Neural cell (in vitro differentiated cells): ENCODE measurements around the gene ATXN7L1. TPM values are rescaled to one million over a fixed set of nuclear protein-coding genes. Genes with fewer than 3 reads are reported as not detected.

Experiments used
- H2AFZ ChIP-seq: fragments of 200-600, 300-800 bp; sonication (generic), shearing (Covaris generic); 2 replicates; pipeline ENCODE4 v1.6.0; 2014; ENCODE audit warnings: low read depth, mild to moderate bottlenecking, antibody characterized with exemption, low read length, moderate library complexity
- H3F3A ChIP-seq: fragments of 200-600 bp; shearing (Covaris generic); 2 replicates; pipeline ENCODE4 v1.6.1; 2016; ENCODE audit warnings: mild to moderate bottlenecking, moderate library complexity, mixed read lengths, antibody characterized with exemption, low read length; ENCODE audit not compliant: insufficient read depth, poor library complexity, severe bottlenecking
- H3K27ac ChIP-seq: fragments of 200-600, 300-800 bp; sonication (generic), shearing (Covaris generic); 2 replicates; pipeline ENCODE4 v1.5.1; 2014; ENCODE audit warnings: mild to moderate bottlenecking, low read length, moderate library complexity
- H3K27me3 ChIP-seq: fragments of 300-800, 200-600 bp; sonication (generic), shearing (Covaris generic); 2 replicates; pipeline ENCODE4 v1.6.0; 2014; ENCODE audit warnings: mild to moderate bottlenecking, low read depth, low read length, moderate library complexity; ENCODE audit not compliant: insufficient read depth
- H3K36me3 ChIP-seq: fragments of 300-800, 200-600 bp; sonication (generic), shearing (Covaris generic); 2 replicates; pipeline ENCODE4 v1.5.1; 2014; ENCODE audit warnings: mild to moderate bottlenecking, antibody characterized with exemption, low read length, moderate library complexity; ENCODE audit not compliant: insufficient read depth
- H3K4me2 ChIP-seq: fragments of 300-800, 200-600 bp; sonication (generic), shearing (Covaris generic); 2 replicates; pipeline ENCODE4 v1.6.0; 2014; ENCODE audit warnings: mild to moderate bottlenecking, low read length
- H3K4me3 ChIP-seq: fragments of 300-800, 200-600 bp; sonication (generic), shearing (Covaris generic); 2 replicates; pipeline ENCODE4 v1.5.1; 2014; ENCODE audit warnings: mild to moderate bottlenecking, low read length, moderate library complexity
- H3K79me2 ChIP-seq: fragments of 200-600 bp; shearing (Covaris generic); replicated peaks from 2 replicates; pipeline ENCODE4 v1.6.0; 2014; ENCODE audit warnings: mild to moderate bottlenecking, low read length, moderate library complexity; ENCODE audit not compliant: insufficient read depth
- H3K9ac ChIP-seq: fragments of 300-800, 200-600 bp; sonication (generic), shearing (Covaris generic); 2 replicates; pipeline ENCODE4 v1.6.1; 2016; ENCODE audit warnings: mild to moderate bottlenecking, low read length, mixed read lengths
- H3K9me2 ChIP-seq: fragments of 200-600 bp; shearing (Covaris generic); 2 replicates; pipeline ENCODE4 v1.6.1; 2016; ENCODE audit warnings: mild to moderate bottlenecking, low read length, mixed read lengths; ENCODE audit not compliant: insufficient read depth
- H3K9me3 ChIP-seq: fragments of 200-600, 300-800 bp; sonication (generic), shearing (Covaris generic); 2 replicates; pipeline ENCODE4 v1.6.1; 2016; ENCODE audit warnings: mild to moderate bottlenecking, mixed run types, low read length, moderate library complexity, mixed read lengths
- H4K20me1 ChIP-seq: fragments of 200-600 bp; shearing (Covaris generic); 2 replicates; pipeline ENCODE4 v1.6.1; 2016; ENCODE audit warnings: mild to moderate bottlenecking, mixed run types; ENCODE audit not compliant: insufficient read depth
- CTCF ChIP-seq: fragments of 450-650 bp; IDR thresholded peaks from 2 replicates; pipeline ENCODE4 v1.5.1; 2014; ENCODE audit warnings: antibody characterized with exemption, mild to moderate bottlenecking, moderate library complexity; ENCODE audit not compliant: poor library complexity, severe bottlenecking
- EP300 ChIP-seq: fragments of 450-650 bp; conservative IDR thresholded peaks from 2 replicates; pipeline ENCODE4 v1.6.1; 2014; ENCODE audit warnings: antibody characterized with exemption, mild to moderate bottlenecking, moderate library complexity; ENCODE audit not compliant: poor library complexity, severe bottlenecking
- EZH2 ChIP-seq: fragments of 200-600, 300-800 bp; shearing (Covaris generic), sonication (generic); IDR thresholded peaks from 2 replicates; pipeline ENCODE4 v1.6.1; 2014; ENCODE audit warnings: antibody characterized with exemption, low read length, borderline replicate concordance, mild to moderate bottlenecking; ENCODE audit not compliant: insufficient read depth, poor library complexity, severe bottlenecking
- MXI1 ChIP-seq: fragments of 450-650 bp; conservative IDR thresholded peaks from 2 replicates; pipeline ENCODE4 v1.6.1; 2014; ENCODE audit warnings: antibody characterized with exemption, mild to moderate bottlenecking; ENCODE audit not compliant: poor library complexity, severe bottlenecking
- POLR2AphosphoS5 ChIP-seq: IDR thresholded peaks from 2 replicates; pipeline ENCODE4 v1.6.1; 2012
- RAD21 ChIP-seq: fragments of 450-650 bp; conservative IDR thresholded peaks from 2 replicates; pipeline ENCODE4 v1.6.1; 2014; ENCODE audit warnings: antibody characterized with exemption, mild to moderate bottlenecking, moderate library complexity
- REST ChIP-seq: IDR thresholded peaks from 2 replicates; pipeline ENCODE4 v1.6.1; 2012; ENCODE audit warnings: borderline replicate concordance
- SMC3 ChIP-seq: fragments of 450-650 bp; conservative IDR thresholded peaks from 2 replicates; pipeline ENCODE4 v1.6.1; 2014; ENCODE audit warnings: antibody characterized with exemption, mild to moderate bottlenecking, moderate library complexity; ENCODE audit not compliant: poor library complexity
- TAF1 ChIP-seq: IDR thresholded peaks from 2 replicates; pipeline ENCODE4 v1.6.1; 2012; ENCODE audit warnings: low read depth
- polyA plus RNA-seq: library from polyadenylated mRNA; depleted of rRNA; stranded (reverse); fragments of >200 nt; gene quantifications from 2 replicates; pipeline ENCODE4 v1.2.3, GENCODE V29; 2014

Gene ATXN7L1
- polyA plus RNA-seq, 1 donor from 2014 or later, result 4.3 TPM

GRCh38 chr7:105707967-105708762 is 168.2 kb downstream of the ATXN7L1 start:
- no peaks in the 10 kb centered on the region for H3K9me2 ChIP-seq
- H3K27me3 ChIP-seq, result no peaks in the 10 kb centered on the region
- H3K27ac ChIP-seq, result no peak overlapping the region
- H3K9me3 ChIP-seq, result peaks cover 6% of the 10 kb centered on the region
- no peak overlapping the region for H3K4me2 ChIP-seq
- no peaks in the 10 kb centered on the region for H3K36me3 ChIP-seq
- no peak overlapping the region for H3K4me3 ChIP-seq
- no peak overlapping the region for H2AFZ ChIP-seq
- no peaks in the 10 kb centered on the region for H4K20me1 ChIP-seq
- no peaks in the 10 kb centered on the region for H3F3A ChIP-seq
- no peaks in the 10 kb centered on the region for H3K79me2 ChIP-seq
- no peak overlapping the region for H3K9ac ChIP-seq
- TF ChIP-seq EZH2 (no peak), MXI1 (no peak), POLR2AphosphoS5 (no peak), TAF1 (no peak), REST (no peak), SMC3 (no peak), RAD21 (no peak), EP300 (no peak)

- Histone ChIP-seq H4K20me1 (no peaks in the 10 kb centered on the region), H3K79me2 (no peaks in the 10 kb centered on the region), H3F3A (no peaks in the 10 kb centered on the region), H3K36me3 (no peaks in the 10 kb centered on the region), H3K9me2 (no peaks in the 10 kb centered on the region), H3K9ac (no peak overlapping the region), H2AFZ (no peak overlapping the region), H3K27me3 (no peaks in the 10 kb centered on the region), H3K4me2 (no peak overlapping the region), H3K4me3 (no peak overlapping the region), H3K9me3 (peaks cover 6% of the 10 kb centered on the region), H3K27ac (no peak overlapping the region)
- TF ChIP-seq RAD21, result no peak
- TF ChIP-seq TAF1, result no peak
- no peak for TF ChIP-seq REST
- TF ChIP-seq EZH2, result no peak
- no peak for TF ChIP-seq CTCF
- TF ChIP-seq SMC3, result no peak
These were observed 169.0 kb downstream of the ATXN7L1 start for GRCh38 chr7:105707381-105707780.
